Measurements from ENCODE around the gene ANTXR2. TPM values are rescaled to one million over a fixed set of nuclear protein-coding genes. Genes with fewer than 3 reads are reported as not detected.

The ANTXR2 gene
- total and polyA plus RNA-seq, 2 of the 13 experiments (the other 11 are each of a cell fraction or from before 2014, with no cell fraction given) = 4.6 to 14.5 TPM

- FAIRE-seq (no peak), ATAC-seq (no peak), DNase-seq (ENCODE audit: low spot score) (no peak)
- Histone ChIP-seq H3K9me3 (ENCODE audit: low read length) (no peaks in the 10 kb centered on the region), H3K4me1 (ENCODE audit: insufficient read depth, low read length) (peaks cover 10% of the 10 kb centered on the region), H3K4me3 (replicated peaks in 1 of 3; ENCODE audit: insufficient read depth in 1 of 3, low read depth in 2 of 3, low read length in 3 of 3) (no peak overlapping the region), H2AFZ (ENCODE audit: low read length) (no peak overlapping the region), H3K4me2 (ENCODE audit: low read depth, low read length) (no peak overlapping the region), H3K79me2 (ENCODE audit: insufficient read depth, low read length) (no peaks in the 10 kb centered on the region), H4K20me1 (ENCODE audit: insufficient read depth, low read length) (no peaks in the 10 kb centered on the region), H3K27ac (ENCODE audit: extremely low read length, insufficient read depth, low read length) (no peak overlapping the region), H3K36me3 (replicated peaks in 1 of 2; ENCODE audit: control insufficient read depth in 1 of 2, insufficient read depth in 2 of 2, low read length in 2 of 2) (no peaks in the 10 kb centered on the region), H3K9ac (ENCODE audit: insufficient read depth, low read depth, low read length) (no peak overlapping the region), H3K27me3 (ENCODE audit: control insufficient read depth in 1 of 2, insufficient read depth in 2 of 2, low read length in 2 of 2) (no peaks in the 10 kb centered on the region)
- BruUV-seq (replicated peaks) = no TSS peak
- CTCF ChIA-PET (ENCODE audit: low intra/inter-chr PET ratio, low total read pairs) = no interaction called here
- in situ Hi-C loops (cut with HindIII; ENCODE audit: extremely low pct_ligation_motif_present, low pct_unique_long_range_greater_than_20kb) = loop anchor here (10.0 kb wide), 1 partner anchor 162 kb away; no protein-coding TSS in a partner anchor
- POLR2A ChIA-PET = no interaction called here
- intact Hi-C loops (cut with micrococcal nuclease; ENCODE audit: unreplicated experiment) = no loop called here
- no peak for TF ChIP-seq ZNF33B (CRISPR knock-in tag; IDR thresholded peaks at IDR 0.05)
- no peak for TF ChIP-seq STAG1 (CRISPR knock-in tag; IDR thresholded peaks at IDR 0.05)
- TF ChIP-seq ZNF318 (CRISPR knock-in tag; IDR thresholded peaks at IDR 0.05) = no peak
- no peak for TF ChIP-seq ZNF496 (CRISPR knock-in tag; IDR thresholded peaks at IDR 0.05; ENCODE audit: insufficient replicate concordance)
- TF ChIP-seq ZNF678 (CRISPR knock-in tag; IDR thresholded peaks at IDR 0.05) = no peak
- TF ChIP-seq ZNF598 (CRISPR knock-in tag; IDR thresholded peaks at IDR 0.05; ENCODE audit: borderline replicate concordance) = no peak
- TF ChIP-seq, protein P1, sequence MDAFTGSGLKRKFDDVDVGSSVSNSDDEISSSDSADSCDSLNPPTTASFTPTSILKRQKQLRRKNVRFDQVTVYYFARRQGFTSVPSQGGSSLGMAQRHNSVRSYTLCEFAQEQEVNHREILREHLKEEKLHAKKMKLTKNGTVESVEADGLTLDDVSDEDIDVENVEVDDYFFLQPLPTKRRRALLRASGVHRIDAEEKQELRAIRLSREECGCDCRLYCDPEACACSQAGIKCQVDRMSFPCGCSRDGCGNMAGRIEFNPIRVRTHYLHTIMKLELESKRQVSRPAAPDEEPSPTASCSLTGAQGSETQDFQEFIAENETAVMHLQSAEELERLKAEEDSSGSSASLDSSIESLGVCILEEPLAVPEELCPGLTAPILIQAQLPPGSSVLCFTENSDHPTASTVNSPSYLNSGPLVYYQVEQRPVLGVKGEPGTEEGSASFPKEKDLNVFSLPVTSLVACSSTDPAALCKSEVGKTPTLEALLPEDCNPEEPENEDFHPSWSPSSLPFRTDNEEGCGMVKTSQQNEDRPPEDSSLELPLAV (CRISPR knock-in tag; conservative IDR thresholded peaks at IDR 0.05; ENCODE audit: low read depth) = no peak
- TF ChIP-seq NKX3-1 (CRISPR knock-in tag; IDR thresholded peaks at IDR 0.05) = no peak
- TF ChIP-seq ZBTB7A (CRISPR knock-in tag; IDR thresholded peaks at IDR 0.05) = no peak
- TF ChIP-seq ZNF720 (CRISPR knock-in tag; IDR thresholded peaks at IDR 0.05) = no peak
- no peak for TF ChIP-seq RBM39 (IDR thresholded peaks at IDR 0.05; ENCODE audit: low read depth, low read length, poor library complexity, severe bottlenecking)
- TF ChIP-seq KLF6 (CRISPR knock-in tag; IDR thresholded peaks at IDR 0.05) = no peak
- TF ChIP-seq ZNF747 (CRISPR knock-in tag; IDR thresholded peaks at IDR 0.05; ENCODE audit: borderline replicate concordance) = no peak
- TF ChIP-seq TBX2 (CRISPR knock-in tag; IDR thresholded peaks at IDR 0.05; ENCODE audit: borderline replicate concordance) = no peak
- TF ChIP-seq, protein P2, sequence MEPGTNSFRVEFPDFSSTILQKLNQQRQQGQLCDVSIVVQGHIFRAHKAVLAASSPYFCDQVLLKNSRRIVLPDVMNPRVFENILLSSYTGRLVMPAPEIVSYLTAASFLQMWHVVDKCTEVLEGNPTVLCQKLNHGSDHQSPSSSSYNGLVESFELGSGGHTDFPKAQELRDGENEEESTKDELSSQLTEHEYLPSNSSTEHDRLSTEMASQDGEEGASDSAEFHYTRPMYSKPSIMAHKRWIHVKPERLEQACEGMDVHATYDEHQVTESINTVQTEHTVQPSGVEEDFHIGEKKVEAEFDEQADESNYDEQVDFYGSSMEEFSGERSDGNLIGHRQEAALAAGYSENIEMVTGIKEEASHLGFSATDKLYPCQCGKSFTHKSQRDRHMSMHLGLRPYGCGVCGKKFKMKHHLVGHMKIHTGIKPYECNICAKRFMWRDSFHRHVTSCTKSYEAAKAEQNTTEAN (CRISPR knock-in tag; conservative IDR thresholded peaks at IDR 0.05) = no peak
Observed at GRCh38 chr4:80076681-80077080, 3.7 kb upstream of the ANTXR2 start.

Data from HepG2 (cell line).